Measurements from ENCODE around the gene ANAPC16.
"Not testable (repeated sequence)": the region's sequence is repeated elsewhere in the genome, so short reads cannot be mapped to it uniquely, and the experiment has no call there.

The ANAPC16 gene

GRCh38 chr10:72243822-72244437, 28.1 kb downstream of the ANAPC16 start:
- DNase-seq (ENCODE audit: low read depth, low spot score) = no peak

GRCh38 chr10:72244573-72245038, 28.8 kb downstream of the ANAPC16 start:
- no peak for DNase-seq (ENCODE audit: low read depth, low spot score)

GRCh38 chr10:72245949-72246525, 30.2 kb downstream of the ANAPC16 start:
- no peak for DNase-seq (ENCODE audit: low read depth, low spot score)

GRCh38 chr10:72248468-72249151, 32.8 kb downstream of the ANAPC16 start:
- DNase-seq (ENCODE audit: low read depth, low spot score) = peak; percentile 14

GRCh38 chr10:72249176-72249862, 33.5 kb downstream of the ANAPC16 start:
- not testable (repeated sequence) for DNase-seq (ENCODE audit: low read depth, low spot score)

GRCh38 chr10:72250666-72251065, 34.9 kb downstream of the ANAPC16 start:
- no peak for DNase-seq (ENCODE audit: low read depth, low spot score)

- DNase-seq (ENCODE audit: low read depth, low spot score) = no peak
Measured at GRCh38 chr10:72251635-72252034, 35.8 kb downstream of the ANAPC16 start.

GRCh38 chr10:72252972-72253371, 37.2 kb downstream of the ANAPC16 start:
- no peak for DNase-seq (ENCODE audit: low read depth, low spot score)

GRCh38 chr10:72253578-72253977, 37.8 kb downstream of the ANAPC16 start:
- no peak for DNase-seq (ENCODE audit: low read depth, low spot score)

- DNase-seq (ENCODE audit: low read depth, low spot score) = no peak
Measured at GRCh38 chr10:72254813-72255568, 39.2 kb downstream of the ANAPC16 start.

- no peak for DNase-seq (ENCODE audit: low read depth, low spot score)
Measured at GRCh38 chr10:72255977-72256729, 40.3 kb downstream of the ANAPC16 start.

- no peak for DNase-seq (ENCODE audit: low read depth, low spot score)
Measured at GRCh38 chr10:72257051-72257892, 41.5 kb downstream of the ANAPC16 start.

- DNase-seq (ENCODE audit: low read depth, low spot score) = no peak
Measured at GRCh38 chr10:72258617-72259016, 42.8 kb downstream of the ANAPC16 start.

GRCh38 chr10:72259491-72260238, 43.9 kb downstream of the ANAPC16 start:
- DNase-seq (ENCODE audit: low read depth, low spot score) = no peak

- no peak for DNase-seq (ENCODE audit: low read depth, low spot score)
Measured at GRCh38 chr10:72260239-72260975, 44.6 kb downstream of the ANAPC16 start.

- no peak for DNase-seq (ENCODE audit: low read depth, low spot score)
Measured at GRCh38 chr10:72260976-72261783, 45.4 kb downstream of the ANAPC16 start.

GRCh38 chr10:72261784-72262404, 46.1 kb downstream of the ANAPC16 start:
- no peak for DNase-seq (ENCODE audit: low read depth, low spot score)
